ENCODE results near the gene FLACC1.
A peak's percentile ranks its signal among the peaks of the same experiment; 100 is the strongest.

FLACC1 gene

DNA sequence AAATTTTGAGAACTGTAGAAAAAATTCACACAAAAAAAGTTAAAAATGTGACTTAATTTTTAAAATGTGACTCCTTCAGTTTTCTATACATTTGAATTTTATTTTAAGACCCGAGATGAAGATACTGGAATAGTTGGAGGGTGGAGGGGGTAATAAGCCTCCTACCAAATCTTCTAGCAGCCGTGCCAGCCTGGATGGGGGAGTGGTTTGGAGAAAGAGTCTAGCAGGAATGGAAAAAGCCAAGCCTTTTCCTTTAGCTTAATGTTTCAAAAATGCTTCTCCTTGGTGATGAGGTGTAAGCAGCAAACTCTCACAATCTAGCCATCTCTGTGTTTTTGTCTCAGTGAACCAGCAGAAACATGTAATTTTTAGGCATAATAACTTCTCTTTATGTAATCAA, 82.1 kb downstream of the FLACC1 start:
- no peak for DNase-seq

DNA sequence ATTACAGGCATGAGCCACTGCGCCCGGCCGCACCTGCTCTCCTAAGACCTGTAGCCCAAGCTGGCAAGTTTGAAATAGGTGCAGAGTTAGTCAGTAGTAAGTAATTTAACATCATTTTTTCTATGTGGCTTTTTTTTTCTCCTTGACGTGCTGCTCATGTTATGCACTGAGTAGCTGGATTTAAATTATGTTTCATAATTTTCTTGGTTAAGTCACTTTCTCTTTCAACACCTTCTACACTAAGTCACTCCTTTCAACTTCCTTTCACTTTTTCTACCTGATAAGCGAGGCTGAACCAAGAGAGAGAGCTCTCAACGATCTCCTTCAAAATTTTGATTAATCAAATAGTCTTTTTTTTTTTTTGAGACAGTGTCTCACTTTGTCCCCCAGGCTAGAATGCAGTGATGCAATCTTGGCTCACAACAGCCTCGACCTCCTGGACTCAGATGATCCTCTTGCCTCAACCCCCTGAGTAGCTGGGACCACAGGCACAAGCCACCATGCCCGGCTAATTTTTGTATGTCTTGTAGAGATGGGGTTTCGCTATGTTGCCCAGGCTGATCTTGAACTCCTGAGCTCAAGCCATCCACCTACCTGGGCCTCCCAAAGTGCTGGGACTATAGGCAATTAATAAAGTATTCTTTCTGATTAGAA, 83.7 kb downstream of the FLACC1 start:
- DNase-seq = no peak

DNA sequence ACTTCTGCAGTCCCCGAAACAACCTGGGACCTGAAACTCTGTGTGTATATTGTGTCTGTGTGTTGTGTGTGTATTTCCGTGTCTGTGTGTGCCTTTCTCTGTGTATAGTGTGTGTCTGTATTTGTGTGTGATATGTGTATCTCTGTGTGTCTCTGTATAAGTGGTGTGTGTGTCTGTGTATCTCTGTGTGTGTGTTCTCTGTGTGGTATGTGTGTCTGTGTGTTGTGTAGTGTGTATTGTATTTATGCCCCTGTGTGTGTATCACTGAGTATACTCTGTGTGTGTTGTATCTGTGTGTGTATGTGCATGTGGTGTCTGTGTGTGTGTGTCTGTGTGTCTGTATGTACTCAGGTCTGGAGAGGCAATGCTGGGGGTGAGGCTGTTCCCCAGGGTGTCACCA, 85.2 kb downstream of the FLACC1 start:
- no peak for DNase-seq

DNA sequence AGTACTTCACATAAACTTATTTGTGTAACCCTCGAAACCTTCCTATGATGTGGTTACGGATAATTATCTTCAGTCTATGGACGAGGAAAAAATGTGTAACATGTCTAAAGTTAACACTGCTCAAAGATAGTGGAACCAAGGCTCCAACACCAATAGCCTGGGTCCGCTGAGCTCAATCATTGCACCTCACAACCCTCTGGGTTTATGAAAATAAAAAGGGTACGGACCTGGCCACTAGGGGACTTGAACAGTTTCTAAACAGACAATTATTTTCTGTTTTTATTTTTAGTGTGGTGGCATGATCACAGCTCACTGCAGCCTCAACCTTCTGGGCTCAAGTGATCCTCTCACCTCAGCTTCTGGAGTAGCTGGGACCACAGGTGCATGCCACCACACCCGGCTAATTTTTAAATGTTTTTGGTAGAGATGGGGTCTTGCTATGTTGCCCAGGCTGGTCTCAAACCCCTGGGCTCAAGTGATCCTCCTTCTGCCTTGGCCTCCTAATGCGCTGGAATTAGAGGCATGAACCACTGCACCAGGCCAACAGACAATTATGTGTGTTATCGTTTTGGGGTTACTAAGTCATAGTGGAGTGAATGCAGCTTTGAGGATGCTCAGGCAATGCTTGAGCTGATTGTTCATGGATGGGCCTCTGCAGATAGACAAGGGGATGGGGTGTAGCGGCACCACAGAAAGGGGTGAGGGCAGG, 86.7 kb downstream of the FLACC1 start:
- no peak for DNase-seq

DNA sequence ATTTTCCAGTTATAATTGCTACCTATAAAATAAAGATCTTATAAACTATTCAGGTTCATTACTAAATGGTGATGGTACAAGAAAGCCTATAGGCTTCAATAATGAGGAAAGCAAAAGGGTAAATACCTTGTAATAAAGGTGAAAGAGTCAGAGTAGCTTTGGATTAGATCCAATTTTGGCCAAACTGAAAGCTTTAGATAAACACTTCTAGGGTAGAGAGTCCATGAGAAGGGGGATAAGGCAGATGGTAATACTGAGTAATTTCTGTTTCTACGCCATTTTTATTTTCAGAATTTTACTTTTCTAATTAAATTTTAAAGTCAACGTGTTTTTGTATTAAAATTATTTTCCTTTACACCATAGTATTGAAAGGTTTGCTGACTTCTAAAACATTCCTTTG, 87.4 kb downstream of the FLACC1 start:
- DNase-seq = no peak

DNA sequence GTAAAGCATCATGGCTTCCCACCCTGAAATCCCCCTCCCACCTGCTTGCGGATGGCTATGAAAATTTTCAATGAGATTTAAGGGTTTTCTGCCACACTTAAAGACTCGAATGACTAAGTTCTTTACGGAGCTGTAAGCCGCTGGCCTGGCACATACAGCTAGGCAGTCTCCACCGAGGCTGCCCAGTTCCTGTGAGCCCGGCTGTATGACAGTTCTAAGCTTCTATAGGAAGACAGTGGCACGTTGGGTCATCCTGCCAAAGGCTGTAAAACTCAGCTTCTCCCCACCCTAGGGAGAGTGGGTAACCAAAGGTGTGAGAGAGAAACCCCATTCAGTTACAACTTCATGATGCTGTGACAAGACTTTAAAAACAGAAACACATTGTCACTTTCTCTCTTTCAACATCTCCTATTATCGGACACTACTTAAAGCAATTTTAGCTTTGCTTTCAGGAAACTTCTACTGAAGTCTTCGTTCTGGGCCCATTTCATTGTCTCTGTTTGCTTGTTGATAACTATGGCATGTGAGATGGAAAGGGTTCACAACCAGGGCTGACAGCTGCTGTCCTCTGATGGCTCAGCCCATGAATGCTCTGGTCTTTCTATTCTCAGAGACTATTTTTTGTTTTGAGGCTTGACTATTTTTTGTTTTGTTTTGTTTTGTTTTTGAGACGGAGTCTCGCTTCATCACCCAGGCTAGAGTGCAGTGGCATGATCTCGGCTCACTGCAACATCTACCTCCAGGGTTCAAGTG, 89.7 kb downstream of the FLACC1 start:
- DNase-seq = no peak

DNA sequence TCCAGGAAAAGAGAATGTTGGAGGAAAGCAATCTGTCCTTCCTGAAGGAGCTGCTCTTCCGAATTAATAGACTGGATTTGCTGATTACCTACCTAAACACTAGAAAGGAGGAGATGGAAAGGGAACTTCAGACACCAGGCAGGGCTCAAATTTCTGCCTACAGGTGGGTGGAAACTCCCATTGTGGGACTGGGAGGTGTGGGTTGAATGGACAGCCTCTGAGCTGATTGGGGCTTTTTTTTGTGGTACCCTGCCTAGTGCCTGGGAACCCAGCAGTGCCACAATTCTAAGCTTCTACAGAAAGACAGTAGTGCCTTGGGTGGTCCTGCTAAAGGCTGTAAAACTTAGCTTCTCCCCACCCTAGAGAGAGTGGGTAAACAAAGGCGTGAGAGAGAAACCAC, 90.5 kb downstream of the FLACC1 start:
- DNase-seq = no peak

DNA sequence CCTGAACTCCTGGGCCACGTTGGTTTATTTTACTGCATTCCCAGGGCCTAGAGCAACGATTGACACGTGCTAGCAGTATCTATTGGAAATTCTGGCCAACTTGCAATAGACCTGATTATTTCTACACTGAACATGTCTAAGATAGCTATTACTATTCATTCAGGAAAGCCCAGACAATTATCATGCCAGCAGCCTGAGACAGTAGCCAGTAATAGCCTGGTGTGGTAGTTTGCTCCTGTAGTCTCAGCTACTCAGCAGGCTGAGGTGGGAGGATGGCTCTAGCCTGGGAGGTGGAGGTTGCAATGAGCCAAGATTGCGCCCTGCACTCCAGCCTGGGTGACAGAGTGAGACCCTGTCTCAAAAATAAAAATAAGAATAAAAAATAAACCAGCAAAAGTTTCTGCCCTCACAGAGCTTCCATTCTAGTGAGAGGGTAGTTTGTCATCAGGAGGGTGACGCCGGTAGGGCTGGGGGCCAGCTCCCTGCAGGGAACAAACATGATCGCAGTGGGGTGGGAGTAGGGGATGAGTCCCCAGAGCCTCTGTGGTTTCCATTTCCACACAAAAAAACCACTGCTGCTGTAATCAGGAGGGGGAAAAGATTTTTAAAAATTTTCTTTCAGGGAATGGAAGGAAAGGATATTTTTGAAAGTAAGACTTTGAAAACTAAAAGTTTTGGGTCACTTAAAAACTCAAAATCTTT, 92.5 kb downstream of the FLACC1 start:
- DNase-seq = no peak

DNA sequence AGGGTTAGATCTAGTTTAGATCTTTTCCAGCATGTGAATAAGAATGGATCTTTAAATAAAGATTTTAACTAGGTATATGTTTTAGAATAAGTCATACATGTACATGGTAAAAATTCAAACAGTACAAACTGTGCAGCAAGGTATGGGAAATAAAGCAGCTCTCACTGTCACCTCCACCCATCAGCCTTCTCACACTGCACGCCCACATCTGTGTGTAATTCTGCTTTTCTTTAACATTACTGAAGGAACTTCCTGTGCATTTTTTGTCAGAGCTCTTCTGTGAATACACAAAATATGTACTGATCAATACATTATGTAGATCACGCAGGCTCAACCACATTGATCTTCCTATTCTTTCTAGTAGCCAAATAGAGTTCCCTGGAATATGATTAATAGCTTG, 93.4 kb downstream of the FLACC1 start:
- DNase-seq = no peak

DNA sequence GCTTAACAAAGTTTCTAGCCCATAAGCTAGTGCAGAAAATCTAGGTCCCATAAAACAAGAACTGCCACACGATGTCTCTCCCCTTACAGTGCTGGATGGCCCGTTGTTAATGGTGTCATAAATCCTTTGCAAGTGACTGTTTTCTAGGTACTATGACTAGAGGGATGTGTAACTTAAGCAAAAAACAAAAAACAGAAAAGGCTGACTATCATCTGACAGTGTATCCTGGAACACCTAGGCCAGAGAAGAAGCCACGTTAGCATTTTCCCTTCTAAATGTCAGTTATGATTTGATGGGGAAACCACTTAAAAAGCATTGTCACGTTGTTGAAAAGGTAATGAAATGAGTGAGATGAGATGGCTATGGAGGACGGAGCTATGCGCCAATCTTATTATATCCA, 94.4 kb downstream of the FLACC1 start:
- DNase-seq = no peak

DNA sequence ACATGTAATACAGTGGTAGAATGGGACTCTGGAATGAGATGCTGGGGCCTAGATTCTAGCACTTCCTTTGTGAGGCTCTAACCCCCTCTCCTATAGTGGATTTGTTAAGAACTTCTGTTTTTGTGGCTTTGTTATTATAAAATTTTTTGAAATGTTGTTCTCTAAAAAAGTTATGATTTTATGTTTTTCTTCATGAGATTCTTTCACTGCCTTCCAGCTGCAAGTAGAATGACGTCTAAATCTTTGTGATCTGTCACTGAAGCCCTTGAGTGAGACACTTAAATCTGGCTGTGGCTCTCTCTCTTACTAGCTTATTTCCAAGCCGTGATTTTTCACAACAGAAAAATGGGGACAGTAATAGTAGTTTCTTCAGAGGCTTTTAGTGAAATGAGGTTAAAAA, 95.2 kb downstream of the FLACC1 start:
- no peak for DNase-seq

DNA sequence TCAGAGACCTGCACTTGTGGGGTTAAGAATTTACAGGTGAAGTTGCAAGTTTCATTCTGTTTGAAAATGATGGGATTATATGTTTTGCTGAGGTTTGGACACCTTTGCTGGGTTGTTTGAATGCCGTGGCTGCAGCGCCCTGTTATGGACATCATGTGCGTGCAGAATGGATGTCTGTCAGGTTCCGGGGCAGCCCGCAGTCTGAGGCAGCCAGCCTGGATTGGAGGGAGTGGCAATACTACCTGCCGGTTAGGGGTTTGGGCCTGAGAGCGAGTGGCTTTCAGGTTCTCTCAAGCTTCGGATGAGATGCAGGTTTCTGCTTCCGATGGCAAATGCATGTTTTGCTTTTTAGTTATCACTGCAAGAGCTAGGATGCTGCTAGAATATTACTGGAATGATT, 95.7 kb downstream of the FLACC1 start:
- no peak for DNase-seq

DNA sequence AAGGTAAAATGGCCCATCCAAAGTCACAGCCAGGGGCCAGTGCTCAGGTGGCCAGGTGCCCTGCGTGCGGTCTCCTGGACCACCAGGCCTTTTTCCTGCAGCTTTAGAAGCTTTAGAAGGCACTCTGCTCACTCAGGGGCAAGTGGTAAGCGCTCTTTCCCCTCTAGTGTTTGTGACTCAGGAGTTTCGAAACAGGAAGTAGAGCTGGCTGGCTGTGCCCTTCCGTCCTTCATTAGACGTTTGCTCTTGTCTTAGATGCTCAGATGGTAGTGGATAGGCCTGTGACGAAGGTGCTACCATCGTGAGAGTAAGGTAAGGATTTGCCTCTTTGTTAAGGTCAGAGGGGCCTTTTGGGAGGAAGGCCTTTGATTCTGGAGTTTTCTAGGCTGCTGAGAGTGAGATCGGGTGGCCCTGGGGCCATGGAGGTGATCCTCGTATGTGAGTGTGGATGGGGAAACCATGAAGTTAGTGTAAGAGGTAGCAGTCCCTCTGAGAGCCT, 96.8 kb downstream of the FLACC1 start, which contains the start of gene CASP8:
Gene CASP8, plus strand, starts transcription at position 235 of the 499 bp plus-strand sequence. CDS start 5,951 bp downstream, outside the sequence.
- peak; percentile 26 for DNase-seq

DNA sequence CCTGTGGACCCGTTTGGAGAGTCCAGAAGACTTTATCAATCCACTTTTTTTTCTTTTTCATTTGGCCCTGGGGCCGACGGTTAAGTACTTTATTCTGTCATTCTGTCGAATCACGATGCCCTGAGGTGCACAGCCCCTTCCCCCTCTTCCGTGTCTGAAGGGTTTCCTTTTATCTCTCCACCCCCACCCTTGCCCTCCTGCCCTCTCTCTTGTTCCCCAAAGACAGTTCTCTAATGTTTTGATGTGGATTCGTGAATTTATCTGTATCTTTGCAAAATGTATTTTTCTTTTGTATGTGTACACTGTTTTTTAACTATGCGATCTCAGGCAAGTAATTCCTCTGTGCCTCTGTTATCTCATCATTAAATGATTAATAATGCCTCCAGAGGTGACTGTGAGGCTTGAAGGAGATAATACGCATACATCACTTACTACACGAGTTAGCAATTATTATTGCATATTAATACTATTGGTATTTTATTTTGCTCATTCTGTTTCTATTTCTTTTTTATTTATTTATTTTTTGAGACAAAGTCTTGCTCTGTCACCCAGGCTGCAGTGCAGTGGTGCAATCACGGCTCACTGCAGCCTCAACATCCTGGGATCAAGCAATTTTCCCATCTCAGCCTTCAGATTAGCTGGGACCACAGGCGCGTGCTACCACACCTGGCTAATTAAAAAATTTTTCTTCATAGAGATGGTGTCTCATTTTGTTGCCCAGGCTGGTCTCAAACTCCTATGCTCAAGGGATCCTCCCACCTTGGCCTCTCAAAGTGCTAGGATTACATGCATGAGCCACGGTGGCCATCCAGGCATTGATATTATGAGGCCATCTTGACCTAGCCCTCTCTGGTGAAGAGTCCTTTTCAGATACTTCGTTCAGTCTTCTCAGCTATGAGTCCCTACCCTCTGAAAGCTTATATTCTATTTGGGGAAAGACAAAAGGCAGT, 98.2 kb downstream of the FLACC1 start:
- no peak for DNase-seq

DNA sequence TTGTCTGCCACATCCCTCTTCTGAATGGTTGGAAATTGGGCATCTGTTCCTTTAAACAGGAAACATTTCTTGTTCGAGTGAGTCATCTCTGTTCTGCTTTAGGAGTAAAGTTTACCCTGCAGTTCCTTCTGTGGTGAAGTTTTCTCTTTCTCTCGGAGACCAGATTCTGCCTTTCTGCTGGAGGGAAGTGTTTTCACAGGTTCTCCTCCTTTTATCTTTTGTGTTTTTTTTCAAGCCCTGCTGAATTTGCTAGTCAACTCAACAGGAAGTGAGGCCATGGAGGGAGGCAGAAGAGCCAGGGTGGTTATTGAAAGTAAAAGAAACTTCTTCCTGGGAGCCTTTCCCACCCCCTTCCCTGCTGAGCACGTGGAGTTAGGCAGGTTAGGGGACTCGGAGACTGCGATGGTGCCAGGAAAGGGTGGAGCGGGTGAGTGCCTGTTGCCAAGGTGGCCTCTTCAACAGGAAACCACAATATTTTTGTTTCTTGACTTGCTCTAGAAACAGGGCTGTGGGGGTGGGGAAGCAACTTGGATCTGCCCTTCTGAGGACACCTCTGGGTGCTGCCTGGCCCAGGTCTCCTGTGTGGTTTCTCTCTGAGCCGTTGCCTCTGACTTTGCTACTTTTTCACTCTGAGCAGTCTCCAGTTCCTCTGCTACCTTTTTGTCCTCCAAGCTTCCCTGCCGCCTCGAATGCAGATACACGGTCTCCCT, 99.0 kb downstream of the FLACC1 start:
- DNase-seq = peak; percentile 79

DNA sequence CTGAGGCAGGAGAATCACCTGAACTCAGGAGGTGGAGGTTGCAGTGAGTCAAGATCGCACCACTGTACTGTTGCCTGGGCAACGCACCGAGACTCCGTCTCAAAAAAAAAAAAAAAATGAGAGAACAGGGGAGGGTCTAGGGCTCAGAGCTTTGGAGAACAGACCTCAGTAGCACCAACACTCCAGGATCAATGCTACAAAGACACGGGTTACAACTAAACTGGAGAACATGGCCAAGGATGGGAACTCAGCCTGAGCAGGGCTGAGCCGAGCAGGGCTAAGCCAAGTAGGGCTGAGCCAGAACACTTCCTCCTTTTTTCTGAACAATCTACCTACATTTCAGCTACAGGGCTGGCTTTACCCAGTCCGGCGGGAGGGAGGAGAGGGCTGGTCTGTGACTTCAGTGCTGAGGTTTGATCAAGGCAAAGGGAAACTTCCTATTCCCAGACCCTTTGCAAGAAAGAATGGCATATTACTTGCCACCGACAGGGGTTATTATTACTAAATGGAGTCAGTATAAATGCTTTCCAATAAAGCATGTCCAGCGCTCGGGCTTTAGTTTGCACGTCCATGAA, 99.7 kb downstream of the FLACC1 start:
- no peak for DNase-seq

DNA sequence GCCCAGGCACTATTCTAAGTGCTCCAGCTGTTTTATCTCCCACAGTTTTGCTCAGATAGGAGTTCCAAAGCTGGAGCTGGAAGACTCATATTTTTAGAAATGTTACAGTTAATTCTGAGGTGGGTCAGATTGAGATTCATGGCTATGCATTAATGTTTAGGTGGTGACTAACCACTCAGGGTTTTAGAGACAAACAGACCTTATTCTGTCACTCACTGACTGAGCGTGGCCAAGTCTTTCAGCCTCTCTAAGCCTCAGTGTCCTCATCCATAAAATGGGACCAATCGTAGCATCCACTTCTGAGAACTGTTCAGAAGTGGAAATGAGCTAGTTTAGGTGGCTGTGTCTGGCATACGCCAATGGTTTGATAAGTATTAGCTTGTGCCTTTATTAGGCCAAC, 101.1 kb downstream of the FLACC1 start:
- peak; percentile 44 for DNase-seq

DNA sequence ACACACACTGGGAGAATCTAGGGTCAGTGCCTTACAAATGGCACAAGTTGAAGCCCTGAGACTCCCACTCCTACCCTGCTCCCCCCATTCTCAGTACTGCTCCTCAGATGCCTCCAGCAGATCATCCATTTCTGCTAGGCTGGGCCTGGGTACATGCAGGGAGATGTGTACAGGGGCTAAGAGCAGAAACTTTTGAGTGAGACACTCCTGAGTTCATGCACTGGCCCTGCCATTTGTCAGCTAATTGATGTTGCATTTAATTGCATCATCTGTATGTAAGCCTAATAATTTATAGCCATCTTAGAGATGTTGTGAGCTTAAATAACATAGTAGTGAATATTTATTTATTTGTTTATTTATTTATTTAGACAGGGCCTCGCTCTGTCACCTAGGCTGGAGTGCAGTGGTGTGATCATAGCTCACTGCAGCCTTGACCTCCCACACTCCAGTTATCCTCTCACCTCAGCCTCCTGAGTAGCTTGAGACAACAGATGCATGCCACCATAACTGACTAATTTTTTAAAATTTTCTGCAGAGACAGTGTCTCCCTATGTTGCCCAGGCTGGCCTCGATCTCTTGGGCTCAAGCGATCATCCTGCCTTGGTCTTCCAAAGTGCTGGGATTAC, 101.6 kb downstream of the FLACC1 start:
- DNase-seq = no peak

DNA sequence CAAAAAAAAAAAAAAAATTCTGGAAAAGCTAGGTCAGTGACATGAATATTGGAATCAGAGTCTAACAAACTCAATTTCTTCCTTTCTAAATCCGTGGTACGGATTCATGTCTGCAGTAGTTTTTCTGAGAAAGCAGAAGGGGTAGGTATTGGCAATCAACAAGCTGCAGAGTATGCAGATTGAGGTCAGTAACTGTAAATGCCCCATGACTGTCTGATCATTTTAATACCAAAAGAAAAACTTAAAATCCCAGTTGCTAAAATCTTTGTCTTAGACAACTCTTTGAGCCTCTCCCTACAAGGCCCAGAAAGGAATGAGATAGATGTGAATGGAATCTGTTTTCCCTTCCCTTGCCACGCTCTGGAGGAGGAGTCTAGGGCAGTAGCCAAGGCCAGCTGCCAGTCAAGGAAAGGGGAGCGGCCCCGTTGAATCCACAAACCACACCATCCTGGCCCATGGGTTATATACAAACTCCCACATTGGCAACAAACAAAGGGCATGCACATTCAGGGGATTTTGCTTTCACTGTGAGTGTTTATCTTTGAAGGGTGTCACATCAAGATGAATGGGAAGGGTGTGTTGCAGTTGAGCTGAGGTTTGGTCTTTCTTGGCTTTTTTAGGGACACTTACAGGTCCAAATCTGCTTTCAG, 102.9 kb downstream of the FLACC1 start:
- DNase-seq = peak; percentile 52

DNA sequence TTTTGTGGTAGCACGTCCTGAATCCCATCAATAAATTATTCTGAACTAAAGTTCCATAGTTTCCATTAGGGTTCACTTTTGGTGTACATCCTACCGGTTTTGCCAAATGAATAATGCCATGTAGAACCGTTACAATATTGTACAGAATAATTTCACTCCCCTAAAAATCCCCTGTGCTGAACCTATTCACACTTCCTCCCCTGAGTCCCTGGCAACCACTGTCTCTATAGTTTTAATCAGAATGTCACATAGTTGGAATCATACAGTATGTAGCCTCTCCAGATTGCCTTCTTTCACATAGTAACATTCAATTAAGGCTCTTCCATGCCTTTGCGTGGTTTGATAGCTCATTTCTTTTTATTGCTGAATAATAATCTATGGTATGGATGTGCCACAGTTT, 106.4 kb downstream of the FLACC1 start:
- no peak for DNase-seq

Measured in fibroblast of skin of back (primary cell).